ENCODE results near the gene SLC4A1.

Gene SLC4A1

GRCh38 chr17:44267818-44268490 lies at the start of gene SLC4A1:
Gene SLC4A1 (minus strand): TSS chr17:44268135. CDS start chr17:44262866, 5,269 bp downstream.
- no peak for DNase-seq

GRCh38 chr17:44317545-44317944 lies 49.6 kb upstream of the SLC4A1 start:
- DNase-seq = no peak

- DNase-seq = no peak
Measured at GRCh38 chr17:44315760-44316731, 48.1 kb upstream of the SLC4A1 start.

GRCh38 chr17:44314869-44315661 lies 47.1 kb upstream of the SLC4A1 start:
- no peak for DNase-seq

- DNase-seq = no peak
Measured at GRCh38 chr17:44314524-44314868, 46.6 kb upstream of the SLC4A1 start.

- no peak for DNase-seq
Measured at GRCh38 chr17:44314031-44314430, 46.1 kb upstream of the SLC4A1 start.

- DNase-seq = no peak
Measured at GRCh38 chr17:44312396-44313104, 44.6 kb upstream of the SLC4A1 start.

GRCh38 chr17:44311562-44312181 lies 43.7 kb upstream of the SLC4A1 start:
- DNase-seq = no peak

GRCh38 chr17:44310609-44311376 lies 42.9 kb upstream of the SLC4A1 start:
- DNase-seq = no peak

- no peak for DNase-seq
Measured at GRCh38 chr17:44310188-44310587, 42.3 kb upstream of the SLC4A1 start.

- DNase-seq = no peak
Measured at GRCh38 chr17:44309472-44309871, 41.5 kb upstream of the SLC4A1 start.

- DNase-seq = no peak
Measured at GRCh38 chr17:44308865-44309264, 40.9 kb upstream of the SLC4A1 start.

GRCh38 chr17:44308320-44308818 lies 40.4 kb upstream of the SLC4A1 start, which contains the start of gene RUNDC3A:
Gene RUNDC3A (plus strand): TSS chr17:44308601. CDS start chr17:44308833, 232 bp downstream.
- DNase-seq = peak; percentile 78

- DNase-seq = no peak
Measured at GRCh38 chr17:44307387-44308186, 39.7 kb upstream of the SLC4A1 start.

- no peak for DNase-seq
Measured at GRCh38 chr17:44304651-44305050, 36.7 kb upstream of the SLC4A1 start.

- DNase-seq = no peak
Measured at GRCh38 chr17:44297975-44298374, 30.0 kb upstream of the SLC4A1 start.

GRCh38 chr17:44293509-44294226 lies 25.7 kb upstream of the SLC4A1 start:
- no peak for DNase-seq

GRCh38 chr17:44287651-44288050 lies 19.7 kb upstream of the SLC4A1 start:
- no peak for DNase-seq

- DNase-seq = no peak
Measured at GRCh38 chr17:44284024-44284400, 16.1 kb upstream of the SLC4A1 start.

Measured in activated CD4-positive, alpha-beta T cell treated with anti-CD3 and anti-CD28 coated beads for 1 hour (primary cell).